DND-41 (cell line): ENCODE results near the gene NEK2.

ENCODE experiments used
- EZH2 ChIP-seq: IDR thresholded peaks from 3 replicates; pipeline ENCODE4 v1.6.1; 2012; ENCODE audit warnings: borderline replicate concordance, low read depth, mild to moderate bottlenecking, moderate library complexity, low read length, inconsistent platforms; ENCODE audit not compliant: severe bottlenecking
- TF ChIP-seq, protein P1 (sequence below): IDR thresholded peaks from 2 replicates; pipeline ENCODE4 v1.5.1; 2012; ENCODE audit warnings: borderline replicate concordance, low read length, moderate library complexity, mild to moderate bottlenecking; ENCODE audit not compliant: poor library complexity, severe bottlenecking; ENCODE audit errors: extremely low read depth

- TF ChIP-seq, protein P1, sequence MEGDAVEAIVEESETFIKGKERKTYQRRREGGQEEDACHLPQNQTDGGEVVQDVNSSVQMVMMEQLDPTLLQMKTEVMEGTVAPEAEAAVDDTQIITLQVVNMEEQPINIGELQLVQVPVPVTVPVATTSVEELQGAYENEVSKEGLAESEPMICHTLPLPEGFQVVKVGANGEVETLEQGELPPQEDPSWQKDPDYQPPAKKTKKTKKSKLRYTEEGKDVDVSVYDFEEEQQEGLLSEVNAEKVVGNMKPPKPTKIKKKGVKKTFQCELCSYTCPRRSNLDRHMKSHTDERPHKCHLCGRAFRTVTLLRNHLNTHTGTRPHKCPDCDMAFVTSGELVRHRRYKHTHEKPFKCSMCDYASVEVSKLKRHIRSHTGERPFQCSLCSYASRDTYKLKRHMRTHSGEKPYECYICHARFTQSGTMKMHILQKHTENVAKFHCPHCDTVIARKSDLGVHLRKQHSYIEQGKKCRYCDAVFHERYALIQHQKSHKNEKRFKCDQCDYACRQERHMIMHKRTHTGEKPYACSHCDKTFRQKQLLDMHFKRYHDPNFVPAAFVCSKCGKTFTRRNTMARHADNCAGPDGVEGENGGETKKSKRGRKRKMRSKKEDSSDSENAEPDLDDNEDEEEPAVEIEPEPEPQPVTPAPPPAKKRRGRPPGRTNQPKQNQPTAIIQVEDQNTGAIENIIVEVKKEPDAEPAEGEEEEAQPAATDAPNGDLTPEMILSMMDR, result peak; percentile 83
- no peak for TF ChIP-seq EZH2
These were observed 23.0 kb upstream of the NEK2 start for GRCh38 chr1:211698161-211699026.
